Iris pigment epithelial cell (primary cell): Measurements from ENCODE around the gene MAPK13.
A peak's percentile ranks its signal among the peaks of the same experiment; 100 is the strongest.
"Not testable (repeated sequence)": the region's sequence is repeated elsewhere in the genome, so short reads cannot be mapped to it uniquely, and the experiment has no call there.

Source experiments
- DNase-seq: peaks from one replicate; pipeline ENCODE4 v3.0.0-alpha.2; 2011; ENCODE audit warnings: low read depth

Gene MAPK13

DNA sequence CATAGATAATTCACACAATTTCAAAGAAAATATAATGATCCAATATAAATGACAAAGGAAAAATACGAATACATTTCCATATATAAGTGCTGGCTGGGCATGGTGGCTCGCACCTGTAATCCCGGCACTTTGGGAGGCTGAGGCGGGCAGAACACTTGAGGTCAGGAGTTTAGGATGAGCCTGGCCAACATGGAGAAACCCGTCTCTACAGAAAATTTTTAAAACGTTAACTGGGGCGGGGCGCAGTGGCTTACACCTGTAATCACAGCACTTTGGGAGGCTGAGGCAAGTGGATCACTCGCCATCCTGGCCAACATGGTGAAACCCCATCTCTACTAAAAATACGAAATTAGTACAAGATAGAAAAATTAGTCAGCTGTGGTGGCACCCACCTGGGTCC is 14.9 kb upstream of the MAPK13 start:
- no peak for DNase-seq

GRCh38 chr6:36116066-36116864 is 14.0 kb upstream of the MAPK13 start:
- no peak for DNase-seq

DNA sequence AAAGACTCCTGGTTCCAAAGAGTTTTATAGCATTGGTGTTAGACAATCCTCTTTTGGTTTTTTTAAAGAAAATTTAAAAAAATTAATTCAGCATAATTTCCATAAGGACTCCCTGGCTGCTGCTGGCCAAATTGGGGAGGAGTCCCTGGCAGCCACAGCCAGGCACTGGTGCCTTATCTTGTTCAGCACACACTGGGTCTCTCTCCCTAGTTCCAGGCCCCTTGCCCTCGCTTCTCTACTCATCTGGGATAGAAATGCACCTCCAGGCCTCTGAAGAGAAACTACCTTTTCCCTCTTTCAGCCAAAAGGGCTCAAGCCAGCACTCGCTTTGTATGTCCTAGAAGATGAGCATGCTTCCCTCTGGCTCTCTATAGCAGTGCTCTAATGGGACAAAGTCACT is 13.4 kb upstream of the MAPK13 start:
- no peak for DNase-seq

DNA sequence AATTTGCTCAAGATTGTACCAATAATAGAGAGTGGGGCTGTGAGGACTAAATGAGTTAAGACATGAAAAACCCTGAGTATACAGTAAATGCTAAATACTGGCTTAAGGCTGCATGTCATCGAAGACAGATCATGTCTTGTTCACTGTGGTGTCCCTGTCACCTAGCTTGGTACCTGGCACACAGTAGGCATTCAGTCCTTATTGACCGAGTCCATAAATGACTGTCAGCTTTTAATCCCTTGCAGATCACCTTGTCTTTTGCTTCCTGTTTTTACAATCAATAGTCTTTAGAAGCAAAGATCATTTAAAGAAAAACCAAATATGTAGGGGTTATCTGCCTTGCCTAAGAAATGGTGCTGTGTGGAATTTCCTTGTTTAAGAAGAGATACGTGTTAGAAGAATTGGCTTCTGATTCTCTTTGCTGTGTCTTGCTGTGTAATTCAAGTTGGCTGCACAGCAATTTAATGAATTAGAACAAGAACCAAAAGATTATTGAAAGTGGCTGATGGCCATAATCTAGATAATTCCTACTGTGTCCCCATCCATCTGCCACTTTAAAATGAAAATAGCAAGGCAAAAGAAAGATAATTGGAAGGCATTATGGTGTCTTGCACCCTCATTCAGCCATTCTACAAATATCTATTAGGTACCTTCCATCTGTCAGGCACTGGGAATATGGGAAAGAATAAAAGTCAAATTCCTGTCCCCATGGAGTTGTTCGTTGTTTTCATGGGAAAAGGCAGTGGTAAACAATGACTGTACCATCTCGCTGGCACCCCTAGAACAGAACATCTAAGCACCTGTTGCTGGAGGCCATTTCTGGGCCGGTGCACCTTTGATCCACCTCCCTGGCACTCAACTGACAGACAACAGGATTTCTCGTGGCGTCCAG is 12.4 kb upstream of the MAPK13 start:
- no peak for DNase-seq

- DNase-seq, result no peak
These were observed 11.7 kb upstream of the MAPK13 start for GRCh38 chr6:36118550-36119107.

- no peak for DNase-seq
These were observed 11.1 kb upstream of the MAPK13 start for GRCh38 chr6:36119209-36119608.

DNA sequence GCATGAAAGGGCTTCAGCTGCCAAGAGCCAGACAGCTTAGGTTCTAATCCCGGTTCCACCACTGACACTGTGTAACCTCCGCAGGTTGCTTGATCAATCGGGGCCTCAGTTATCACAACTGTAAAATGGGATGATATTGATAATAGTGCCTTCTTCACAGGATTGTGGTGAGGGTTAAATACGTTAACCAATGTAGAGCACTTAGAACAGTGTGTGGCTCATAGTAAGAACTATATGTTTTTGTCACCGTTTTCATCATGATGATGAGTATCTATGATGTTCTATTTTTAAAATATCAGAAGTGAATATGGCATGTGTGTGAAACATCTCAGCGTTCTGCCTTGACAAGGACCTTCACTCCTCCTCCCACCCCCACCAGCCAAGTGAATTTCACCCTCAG is 10.3 kb upstream of the MAPK13 start:
- no peak for DNase-seq

DNA sequence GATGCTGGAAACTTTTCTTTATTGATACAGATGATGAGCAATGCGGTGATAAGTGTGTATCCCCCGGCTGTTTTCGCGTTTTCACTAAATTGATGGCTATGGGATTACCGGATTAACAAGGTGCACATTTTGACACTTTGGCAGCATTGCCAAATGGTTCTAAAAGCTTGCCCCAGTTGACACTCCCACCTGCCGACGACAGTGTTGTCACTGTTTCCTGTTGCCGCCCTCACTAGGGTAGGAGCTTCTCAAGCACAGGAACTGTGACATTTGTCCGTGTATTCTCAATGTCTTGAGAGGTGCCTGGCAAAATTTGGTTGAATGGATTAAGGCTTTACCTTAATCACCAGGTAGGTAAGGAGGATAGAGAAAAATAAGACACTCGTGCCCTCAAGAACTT is 9.8 kb upstream of the MAPK13 start:
- no peak for DNase-seq

DNA sequence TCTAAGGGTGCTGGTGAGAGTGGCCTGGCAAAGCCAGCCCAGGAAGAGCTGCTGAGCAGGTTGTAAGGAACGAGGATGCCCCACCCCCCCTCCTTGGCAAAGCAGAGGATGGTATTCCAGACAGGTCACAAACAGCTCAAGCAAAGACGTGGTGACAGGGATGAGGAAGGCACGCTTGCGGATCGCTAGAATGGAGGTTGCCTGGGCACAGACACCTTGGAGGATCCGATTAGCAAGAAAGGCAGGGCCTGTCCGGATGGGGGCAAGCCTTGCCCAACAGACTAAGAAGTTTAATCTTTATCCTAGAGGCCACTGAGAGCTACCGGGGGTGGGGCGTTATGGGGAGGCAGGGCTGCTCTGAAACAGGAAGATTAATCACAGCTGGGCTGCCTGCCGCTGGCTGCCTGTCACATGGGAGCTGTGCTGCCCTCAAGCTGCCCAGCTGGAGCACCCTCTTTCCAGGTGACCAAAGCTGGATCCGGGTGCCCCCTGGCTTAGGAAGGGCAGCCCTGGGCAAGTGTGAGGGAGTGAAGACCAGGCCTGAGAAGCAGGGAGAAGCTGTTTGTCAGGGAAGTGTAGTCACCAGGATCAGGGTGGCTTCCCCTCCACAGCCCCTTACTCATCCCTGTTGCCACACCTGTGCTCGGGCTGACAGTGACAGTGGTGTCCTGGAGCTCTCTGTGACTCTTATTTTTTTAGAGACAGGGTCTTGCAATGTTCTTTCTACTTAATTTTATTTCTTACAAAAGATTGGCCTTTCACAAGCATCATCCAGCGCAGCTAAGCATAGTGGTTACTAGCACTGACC is 9.1 kb upstream of the MAPK13 start:
- DNase-seq, result peak; percentile 60

GRCh38 chr6:36121787-36122494 is 8.4 kb upstream of the MAPK13 start:
- no peak for DNase-seq

DNA sequence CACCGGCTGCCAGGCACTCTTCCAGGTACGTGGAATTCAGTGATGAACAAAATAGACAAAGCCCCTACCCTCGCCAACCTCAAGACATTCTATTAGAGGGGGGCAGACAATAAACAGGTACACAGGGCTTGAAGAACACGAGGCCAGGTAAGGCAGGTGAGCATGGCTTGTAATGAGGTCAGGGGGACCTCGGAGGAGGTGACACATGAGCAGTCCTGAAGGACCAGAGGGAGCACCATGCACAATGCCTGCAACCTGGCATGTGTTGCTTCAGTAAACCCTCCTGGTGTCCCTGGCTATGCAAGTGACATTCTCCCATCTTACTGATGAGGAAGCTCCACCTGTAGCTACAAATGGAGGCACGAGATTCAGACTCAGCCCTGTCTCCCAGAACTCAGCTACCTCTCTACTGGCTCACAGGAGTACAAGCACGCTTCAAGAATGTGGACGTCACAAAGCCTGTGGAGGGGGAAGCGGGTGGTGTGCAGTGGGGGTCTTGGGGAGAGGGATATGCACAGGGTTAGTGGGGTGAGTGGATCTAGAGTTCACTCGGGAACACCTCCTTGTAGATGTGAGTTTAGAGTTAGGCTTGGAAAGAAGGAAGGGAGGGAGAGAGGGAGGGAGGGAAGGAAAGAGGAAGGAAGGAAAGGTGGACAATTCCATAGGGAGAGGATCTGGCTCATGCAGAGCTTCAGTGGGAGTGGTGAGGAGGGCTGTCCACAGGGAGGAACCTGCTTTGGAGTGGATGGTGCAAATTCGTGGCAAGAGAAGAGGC is 7.6 kb upstream of the MAPK13 start:
- DNase-seq, result no peak

DNA sequence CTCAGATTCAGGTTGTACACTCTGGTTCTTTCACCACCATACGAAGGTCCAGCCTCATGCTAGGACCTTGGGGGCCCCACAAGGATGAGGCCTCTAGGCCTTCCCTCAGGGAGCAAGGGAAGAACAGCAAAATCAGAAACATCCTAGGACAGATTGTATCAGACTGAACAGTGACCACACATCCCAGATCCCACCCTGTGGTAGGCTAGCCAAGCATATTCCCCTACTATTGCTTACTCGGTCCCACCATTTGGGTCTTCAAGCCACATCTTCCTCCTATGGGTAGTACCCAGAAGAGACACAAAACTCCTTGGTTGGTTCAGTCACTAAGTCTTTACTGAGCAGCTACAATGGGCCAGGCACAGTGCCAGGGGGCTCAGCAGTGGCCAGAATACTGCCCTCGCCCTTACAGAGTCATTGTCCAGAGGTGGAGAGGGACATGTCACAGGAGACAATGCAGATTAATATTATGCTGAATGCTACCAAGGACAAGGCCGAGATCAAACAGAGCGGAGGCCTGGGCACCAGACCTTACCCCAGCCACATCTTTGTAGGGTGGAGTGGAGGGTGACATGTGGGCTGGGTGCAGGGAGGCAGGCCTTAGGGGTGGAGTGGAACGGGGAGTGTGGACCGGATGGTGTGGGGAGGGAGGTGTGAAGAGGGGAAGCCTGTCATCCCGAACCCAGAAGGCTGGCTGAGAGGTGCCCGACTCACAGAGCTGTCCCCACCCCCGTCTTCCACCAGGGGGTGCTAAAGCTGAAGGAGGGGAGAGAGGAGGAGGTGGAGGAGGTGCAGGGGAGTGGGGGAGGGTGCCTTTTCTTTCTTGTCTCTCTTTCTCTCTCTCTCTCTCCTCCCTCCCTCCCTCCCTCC is 6.8 kb upstream of the MAPK13 start:
- peak; percentile 68 for DNase-seq

DNA sequence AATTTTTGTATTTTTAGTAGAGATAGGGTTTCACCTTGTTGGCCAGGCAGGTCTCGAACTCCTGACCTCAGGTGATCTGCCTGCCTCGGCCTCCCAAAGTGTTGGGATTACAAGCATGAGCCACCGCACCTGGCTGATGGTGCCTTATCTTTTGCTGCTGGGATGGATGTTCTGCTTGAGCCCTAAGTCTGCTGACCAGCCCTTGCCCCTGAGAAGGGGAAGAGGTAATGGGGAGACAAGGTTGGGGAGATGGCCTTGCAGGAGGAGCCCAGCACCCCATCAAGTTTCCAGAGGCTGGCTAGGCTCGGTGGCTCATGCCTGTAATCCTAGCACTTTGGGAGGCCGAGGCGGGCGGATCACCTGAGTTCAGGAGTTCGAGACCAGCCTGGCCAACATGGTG is 6.0 kb upstream of the MAPK13 start:
- DNase-seq, result not testable (repeated sequence)

- no peak for DNase-seq
These were observed 5.4 kb upstream of the MAPK13 start for GRCh38 chr6:36124881-36125280.

DNA sequence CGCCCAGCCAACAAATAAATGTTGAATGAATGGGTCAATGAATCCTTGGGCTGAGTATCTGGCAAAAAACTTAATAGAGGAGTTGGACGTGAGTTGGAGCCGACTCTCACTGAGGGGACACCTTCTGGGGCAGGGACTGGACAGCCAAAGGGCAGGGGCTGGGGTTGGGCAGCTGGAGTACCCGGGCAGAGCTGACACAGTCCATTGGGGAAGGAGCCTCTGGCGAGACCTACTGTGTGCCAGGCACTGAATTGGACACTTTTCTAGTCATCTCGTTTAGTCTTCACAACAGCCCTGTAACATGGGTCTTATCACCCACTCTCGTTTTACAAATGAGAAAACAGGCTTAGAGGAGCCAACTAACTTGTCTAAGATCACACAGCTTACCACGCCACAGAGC is 4.7 kb upstream of the MAPK13 start:
- DNase-seq, result no peak

- DNase-seq, result no peak
These were observed 4.2 kb upstream of the MAPK13 start for GRCh38 chr6:36126121-36126520.

GRCh38 chr6:36126553-36127458 is 3.5 kb upstream of the MAPK13 start:
- DNase-seq, result peak; percentile 57

DNA sequence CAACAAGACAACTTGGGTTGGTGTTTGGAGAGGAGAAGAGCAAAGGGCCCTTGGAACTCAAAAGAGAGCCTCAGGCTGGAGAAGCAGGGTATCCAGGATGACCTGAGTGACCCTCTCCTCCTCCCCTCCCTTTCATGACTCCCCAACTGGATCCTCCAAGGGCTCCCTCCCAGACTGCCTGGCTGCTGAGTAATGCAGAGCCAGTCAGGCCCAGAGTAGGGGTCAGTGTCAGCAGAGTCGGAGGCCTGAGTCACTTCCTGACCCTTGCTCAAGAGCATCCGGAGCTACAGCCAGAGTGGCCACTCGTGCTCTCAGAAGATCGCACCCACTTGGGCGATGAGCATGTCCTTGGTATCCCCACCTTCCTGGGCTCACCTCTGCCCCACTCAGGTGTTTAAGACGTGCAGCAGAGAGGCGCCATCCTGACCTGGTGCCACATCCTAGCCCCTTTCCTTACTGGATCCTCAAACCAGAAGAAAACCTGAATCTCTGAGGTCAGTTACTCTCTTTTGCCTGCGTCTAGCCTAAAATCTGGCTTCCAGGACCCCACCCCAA is 2.8 kb upstream of the MAPK13 start:
- peak; percentile 95 for DNase-seq
